Muscle of arm (tissue), 12 donors: ENCODE measurements around the gene FLT3LG. TPM values are rescaled to one million over a fixed set of nuclear protein-coding genes. Genes with fewer than 3 reads are reported as not detected.
A peak's percentile ranks its signal among the peaks of the same experiment; 100 is the strongest.
"Not testable (repeated sequence)": the region's sequence is repeated elsewhere in the genome, so short reads cannot be mapped to it uniquely, and the experiment has no call there.

Experiments used
- DNase-seq: peaks from one replicate; pipeline ENCODE4 v3.0.0-alpha.2; 2013
- polyA plus RNA-seq, 12 donors: library from polyadenylated mRNA; unstranded; fragments of 120-200 nt; gene quantifications; one replicate each; pipeline ENCODE4 v1.2.1, GENCODE V29; 2013; ENCODE audit not compliant: insufficient read length in 12 of 12

FLT3LG gene
- polyA plus RNA-seq, 12 donors = 1.8 to 8.7 (median 2.7) TPM; not detected in 2

- no peak for DNase-seq
These were observed 33.4 kb upstream of the FLT3LG start for GRCh38 chr19:49440439-49441209.

GRCh38 chr19:49441210-49441959 lies 32.6 kb upstream of the FLT3LG start, which contains the start of gene SLC17A7:
TSS of gene SLC17A7 (minus strand) at chr19:49441527. CDS start at chr19:49441379, 148 bp downstream.
- DNase-seq = no peak

GRCh38 chr19:49441960-49442350 lies 32.1 kb upstream of the FLT3LG start:
- no peak for DNase-seq

GRCh38 chr19:49442354-49442753 lies 31.7 kb upstream of the FLT3LG start:
- no peak for DNase-seq

- DNase-seq = peak; percentile 89
These were observed 31.1 kb upstream of the FLT3LG start for GRCh38 chr19:49442771-49443365.

GRCh38 chr19:49443366-49444099 lies 30.5 kb upstream of the FLT3LG start:
- DNase-seq = peak; percentile 97

GRCh38 chr19:49444100-49444700 lies 29.8 kb upstream of the FLT3LG start:
- DNase-seq = not testable (repeated sequence)

GRCh38 chr19:49445997-49446396 lies 28.0 kb upstream of the FLT3LG start:
- DNase-seq = no peak

GRCh38 chr19:49447485-49448431 lies 26.3 kb upstream of the FLT3LG start:
- no peak for DNase-seq

- no peak for DNase-seq
These were observed 25.6 kb upstream of the FLT3LG start for GRCh38 chr19:49448432-49448786.

- no peak for DNase-seq
These were observed 23.6 kb upstream of the FLT3LG start for GRCh38 chr19:49450405-49450804.

GRCh38 chr19:49451430-49452181 lies 22.4 kb upstream of the FLT3LG start, which contains the start of gene PIH1D1:
TSS of gene PIH1D1 (minus strand) at chr19:49451814. CDS start at chr19:49451574, 240 bp downstream.
- peak; percentile 97 for DNase-seq

- peak; percentile 98 for DNase-seq
These were observed 20.8 kb upstream of the FLT3LG start, which contains the start of gene ALDH16A1 for GRCh38 chr19:49453013-49453756. TSS of gene ALDH16A1 (plus strand) at chr19:49453225. CDS start at chr19:49453332, 107 bp downstream.

GRCh38 chr19:49453757-49454240 lies 20.2 kb upstream of the FLT3LG start:
- no peak for DNase-seq

GRCh38 chr19:49455773-49456172 lies 18.2 kb upstream of the FLT3LG start:
- peak; percentile 82 for DNase-seq

GRCh38 chr19:49456326-49456725 lies 17.7 kb upstream of the FLT3LG start:
- no peak for DNase-seq

- DNase-seq = no peak
These were observed 15.5 kb upstream of the FLT3LG start for GRCh38 chr19:49458567-49458903.

GRCh38 chr19:49459388-49459787 lies 14.6 kb upstream of the FLT3LG start:
- no peak for DNase-seq
